Epithelial cell of proximal tubule (primary cell): ENCODE measurements around the gene UBA1. TPM values are rescaled to one million over a fixed set of nuclear protein-coding genes. Genes with fewer than 3 reads are reported as not detected.

Experiments used
- DNase-seq: peaks from one replicate; pipeline ENCODE4 v3.0.0-alpha.2; 2011; ENCODE audit warnings: low read depth
- H3K4me3 ChIP-seq: 2 replicates; pipeline ENCODE4 v1.5.1; 2011; ENCODE audit warnings: low read depth, mild to moderate bottlenecking, low read length
- CTCF ChIP-seq: conservative IDR thresholded peaks from 2 replicates; pipeline ENCODE4 v1.5.1; 2012; ENCODE audit warnings: low read depth, mild to moderate bottlenecking, low read length
- total RNA-seq: library from RNA; depleted of rRNA; stranded (reverse); fragments of >200 nt; gene quantifications from 2 replicates; pipeline ENCODE4 v1.2.3, GENCODE V29; 2015

Gene UBA1
- total RNA-seq, 1 donor from 2014 or later, result 161 TPM

GRCh38 chrX:47217852-47218279 is 24.2 kb downstream of the UBA1 start:
- peak; percentile 85 for DNase-seq
- H3K4me3 ChIP-seq, result peak overlapping the region; percentile 75
- no peak for TF ChIP-seq CTCF

- DNase-seq, result no peak
- peak within 1 kb of the TSS; percentile 75 for H3K4me3 ChIP-seq
- no peak for TF ChIP-seq CTCF
These were observed 24.8 kb downstream of the UBA1 start, which contains the start of gene CDK16 for GRCh38 chrX:47218280-47218919. Gene CDK16, plus strand, starts transcription at chrX:47218681. Its CDS starts 4,877 bp downstream, at chrX:47223558.

DNA sequence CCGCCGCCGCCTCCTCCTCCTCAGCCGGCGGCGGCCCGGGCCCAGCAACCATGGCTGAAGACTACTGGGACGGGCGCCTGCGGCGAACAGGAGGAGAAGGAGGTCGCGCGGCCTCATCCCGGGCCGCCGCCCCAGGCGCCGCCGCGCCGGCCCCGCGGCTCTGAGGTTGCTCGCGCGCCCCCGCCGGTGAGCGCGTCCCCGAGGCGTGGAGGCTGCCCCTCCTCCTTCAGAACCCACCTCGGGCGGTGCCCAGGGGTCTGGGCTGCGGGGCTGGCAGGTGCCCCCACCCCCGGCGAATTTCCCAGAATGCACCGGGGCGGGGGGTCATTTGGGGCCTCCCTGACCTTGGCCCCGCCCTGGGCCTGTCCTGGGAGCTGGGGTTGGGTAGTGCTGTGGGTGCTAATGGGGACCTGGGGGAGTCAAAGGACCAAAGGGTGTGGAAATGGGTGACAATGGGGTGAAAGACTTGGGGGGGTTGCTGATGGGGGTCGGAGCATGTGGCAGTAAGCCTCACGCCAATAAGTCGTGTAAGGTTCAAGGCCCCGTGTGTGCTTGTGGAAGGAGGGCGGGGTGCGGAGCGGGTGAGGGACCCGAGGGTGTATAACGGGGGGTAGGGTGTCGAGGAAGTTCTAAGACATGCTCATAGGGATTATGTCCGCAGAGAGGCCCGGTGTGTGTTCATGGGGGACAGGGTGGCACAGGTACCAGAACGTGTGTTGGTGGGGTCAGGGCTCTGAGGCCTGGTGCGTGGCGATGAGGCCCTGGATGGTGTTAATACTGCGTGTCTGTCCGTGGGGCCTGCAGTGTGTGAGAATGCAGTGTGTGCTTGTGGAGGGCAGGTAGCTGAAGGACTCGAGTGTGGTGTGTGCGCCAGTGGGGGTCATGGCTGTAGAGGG is 25.5 kb downstream of the UBA1 start:
- no peak for DNase-seq
- TF ChIP-seq CTCF, result no peak

GRCh38 chrX:47221756-47222155 is 28.1 kb downstream of the UBA1 start:
- no peak overlapping the region for H3K4me3 ChIP-seq
- TF ChIP-seq CTCF, result no peak
- no peak for DNase-seq

More for the DNA sequence above, 25.5 kb downstream of the UBA1 start:
- H3K4me3 ChIP-seq, result peak overlapping the region; percentile 75

DNA sequence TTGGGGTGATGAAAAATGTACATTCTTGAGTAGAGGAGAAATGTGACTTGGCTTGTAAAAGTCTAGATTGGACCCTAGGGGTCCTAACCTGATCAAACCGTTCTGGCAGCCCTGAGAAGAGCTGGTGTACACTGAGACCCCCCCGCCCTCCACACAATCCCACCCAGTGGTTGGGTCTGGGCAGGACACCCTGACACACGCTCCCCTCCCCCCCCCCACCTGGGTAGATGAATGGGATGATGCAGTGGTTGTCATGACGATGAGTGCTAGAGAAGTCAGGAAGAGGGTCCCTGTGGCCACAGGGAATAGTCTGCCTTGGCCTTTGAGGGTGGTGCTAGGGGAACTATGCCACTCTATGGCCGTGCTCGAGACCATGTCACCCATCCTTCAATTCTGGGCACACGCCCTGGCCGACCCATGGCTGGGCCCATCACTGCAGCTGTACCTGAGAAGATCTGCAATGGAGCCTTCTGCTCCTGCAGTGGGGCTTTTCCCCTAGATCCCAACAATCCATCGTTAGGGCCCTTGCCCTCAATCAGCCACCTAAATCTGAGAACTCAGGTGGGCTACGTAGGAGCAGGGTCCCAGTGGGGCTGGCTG is 29.2 kb downstream of the UBA1 start:
- TF ChIP-seq CTCF, result no peak
- no peak for DNase-seq
- H3K4me3 ChIP-seq, result no peak overlapping the region

DNA sequence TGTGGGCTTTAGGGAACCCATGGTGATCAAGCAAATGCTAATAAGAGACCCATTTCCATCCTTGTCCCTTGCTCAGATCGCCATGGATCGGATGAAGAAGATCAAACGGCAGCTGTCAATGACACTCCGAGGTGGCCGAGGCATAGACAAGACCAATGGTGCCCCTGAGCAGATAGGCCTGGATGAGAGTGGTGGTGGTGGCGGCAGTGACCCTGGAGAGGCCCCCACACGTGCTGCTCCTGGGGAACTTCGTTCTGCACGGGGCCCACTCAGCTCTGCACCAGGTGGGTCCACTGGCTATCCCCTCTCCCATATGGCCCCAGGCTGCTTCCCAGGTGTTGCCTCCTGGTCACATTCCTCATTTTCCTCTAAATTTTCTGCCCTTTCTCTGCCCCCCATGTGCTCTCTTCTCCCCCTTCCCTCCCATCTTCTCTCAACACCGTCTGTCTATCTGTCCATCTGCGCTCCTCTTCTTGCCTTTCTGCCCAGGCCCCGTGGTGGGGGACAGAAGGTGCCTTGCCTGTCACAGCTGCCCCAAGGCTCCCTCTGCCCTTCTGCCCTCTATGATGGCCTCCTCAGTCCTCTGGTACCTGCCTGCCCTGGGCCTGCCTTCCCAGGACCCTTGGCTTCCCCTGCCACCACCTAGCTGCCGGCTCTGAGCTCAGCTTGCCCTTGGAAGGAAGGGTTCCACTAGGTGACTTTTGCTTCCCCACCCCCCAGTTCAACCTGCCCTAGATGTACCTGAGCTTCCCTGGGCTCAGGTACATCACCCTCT is 30.0 kb downstream of the UBA1 start:
- no peak overlapping the region for H3K4me3 ChIP-seq
- no peak for TF ChIP-seq CTCF
- DNase-seq, result no peak
